ENCODE measurements around the gene COL4A1.

Gene COL4A1

GRCh38 chr13:110257408-110257807 is 49.5 kb downstream of the COL4A1 start:
- TF ChIP-seq POLR2A (IDR thresholded peaks at IDR 0.05; ENCODE audit: low read length): no peak
- TF ChIP-seq GATA1 (IDR thresholded peaks at IDR 0.05; ENCODE audit: low read depth, low read length): no peak
- DNase-seq: no peak

GRCh38 chr13:110256126-110256905 is 50.6 kb downstream of the COL4A1 start:
- DNase-seq: no peak
- TF ChIP-seq GATA1 (IDR thresholded peaks at IDR 0.05; ENCODE audit: low read depth, low read length) (no peak), POLR2A (IDR thresholded peaks at IDR 0.05; ENCODE audit: low read length) (no peak)

- TF ChIP-seq POLR2A (IDR thresholded peaks at IDR 0.05; ENCODE audit: low read length): no peak
- no peak for DNase-seq
These were observed 52.0 kb downstream of the COL4A1 start for GRCh38 chr13:110254751-110255553.

- no peak for DNase-seq
- TF ChIP-seq GATA1 (IDR thresholded peaks at IDR 0.05; ENCODE audit: low read depth, low read length) (no peak), POLR2A (IDR thresholded peaks at IDR 0.05; ENCODE audit: low read length) (no peak)
These were observed 52.7 kb downstream of the COL4A1 start for GRCh38 chr13:110254151-110254679.

- no peak for DNase-seq
- no peak for TF ChIP-seq POLR2A (IDR thresholded peaks at IDR 0.05; ENCODE audit: low read length)
- TF ChIP-seq GATA1 (IDR thresholded peaks at IDR 0.05; ENCODE audit: low read depth, low read length): no peak
These were observed 55.7 kb downstream of the COL4A1 start for GRCh38 chr13:110251193-110251819.

GRCh38 chr13:110250258-110250891 is 56.6 kb downstream of the COL4A1 start:
- DNase-seq: no peak
- TF ChIP-seq GATA1 (IDR thresholded peaks at IDR 0.05; ENCODE audit: low read depth, low read length) (no peak), POLR2A (IDR thresholded peaks at IDR 0.05; ENCODE audit: low read length) (no peak)

- TF ChIP-seq POLR2A (IDR thresholded peaks at IDR 0.05; ENCODE audit: low read length) (no peak), GATA1 (IDR thresholded peaks at IDR 0.05; ENCODE audit: low read depth, low read length) (no peak)
- no peak for DNase-seq
These were observed 57.6 kb downstream of the COL4A1 start for GRCh38 chr13:110249326-110249725.

- TF ChIP-seq POLR2A (IDR thresholded peaks at IDR 0.05; ENCODE audit: low read length) (no peak), GATA1 (IDR thresholded peaks at IDR 0.05; ENCODE audit: low read depth, low read length) (no peak)
- no peak for DNase-seq
These were observed 58.4 kb downstream of the COL4A1 start for GRCh38 chr13:110248449-110249143.

GRCh38 chr13:110246530-110246929 is 60.4 kb downstream of the COL4A1 start:
- no peak for DNase-seq
- no peak for TF ChIP-seq GATA1 (IDR thresholded peaks at IDR 0.05; ENCODE audit: low read depth, low read length)
- TF ChIP-seq POLR2A (IDR thresholded peaks at IDR 0.05; ENCODE audit: low read length): no peak

- no peak for TF ChIP-seq GATA1 (IDR thresholded peaks at IDR 0.05; ENCODE audit: low read depth, low read length)
- no peak for TF ChIP-seq POLR2A (IDR thresholded peaks at IDR 0.05; ENCODE audit: low read length)
- no peak for DNase-seq
These were observed 61.5 kb downstream of the COL4A1 start for GRCh38 chr13:110245416-110245899.

- DNase-seq: no peak
- no peak for TF ChIP-seq POLR2A (IDR thresholded peaks at IDR 0.05; ENCODE audit: low read length)
- no peak for TF ChIP-seq GATA1 (IDR thresholded peaks at IDR 0.05; ENCODE audit: low read depth, low read length)
These were observed 62.0 kb downstream of the COL4A1 start for GRCh38 chr13:110244976-110245375.

GRCh38 chr13:110244071-110244830 is 62.7 kb downstream of the COL4A1 start:
- TF ChIP-seq GATA1 (IDR thresholded peaks at IDR 0.05; ENCODE audit: low read depth, low read length) (no peak), POLR2A (IDR thresholded peaks at IDR 0.05; ENCODE audit: low read length) (no peak)
- DNase-seq: no peak
